GM18909 (cell line): ENCODE results near the gene SNRPN.
A peak's percentile ranks its signal among the peaks of the same experiment; 100 is the strongest.
"Not testable (repeated sequence)": the region's sequence is repeated elsewhere in the genome, so short reads cannot be mapped to it uniquely, and the experiment has no call there.

Source experiments
- ATAC-seq: cut with Tn5 transposase; IDR thresholded peaks from one replicate; pipeline ENCODE4 v1.9.1; 2021; ENCODE audit warnings: mild to moderate bottlenecking; ENCODE audit not compliant: unreplicated experiment, poor library complexity

Gene SNRPN

DNA sequence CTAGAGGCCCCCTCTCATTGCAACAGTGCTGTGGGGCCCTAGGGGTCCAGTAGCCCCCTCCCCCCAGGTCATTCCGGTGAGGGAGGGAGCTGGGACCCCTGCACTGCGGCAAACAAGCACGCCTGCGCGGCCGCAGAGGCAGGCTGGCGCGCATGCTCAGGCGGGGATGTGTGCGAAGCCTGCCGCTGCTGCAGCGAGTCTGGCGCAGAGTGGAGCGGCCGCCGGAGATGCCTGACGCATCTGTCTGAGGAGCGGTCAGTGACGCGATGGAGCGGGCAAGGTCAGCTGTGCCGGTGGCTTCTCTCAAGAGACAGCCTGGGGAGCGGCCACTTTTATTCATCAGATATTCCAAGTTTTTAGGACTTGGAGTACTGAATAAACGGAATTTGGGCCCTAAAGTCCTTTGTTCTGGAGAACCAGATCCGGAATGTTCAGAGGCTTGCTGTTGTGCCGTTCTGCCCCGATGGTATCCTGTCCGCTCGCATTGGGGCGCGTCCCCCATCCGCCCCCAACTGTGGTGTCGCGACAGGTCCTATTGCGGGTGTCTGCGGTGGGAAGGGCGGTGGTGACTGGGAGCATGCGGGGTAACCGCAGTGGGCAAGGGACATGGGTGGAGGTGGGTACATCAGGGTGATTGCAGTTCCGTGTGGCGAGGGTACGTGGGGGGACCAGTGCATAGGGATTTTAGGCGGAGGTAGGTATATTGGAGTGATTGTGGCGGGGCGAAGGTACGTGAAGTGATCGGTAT lies at the start of gene SNRPN, which contains the start of gene SNURF:
Gene SNRPN (plus strand): TSS at position 205 of the 748 bp plus-strand sequence. CDS start 19,467 bp downstream, outside the sequence.
Gene SNURF (plus strand): TSS at position 205 of the 748 bp plus-strand sequence. CDS start 62 bp downstream, at position 267.
- peak; percentile 63 for ATAC-seq

DNA sequence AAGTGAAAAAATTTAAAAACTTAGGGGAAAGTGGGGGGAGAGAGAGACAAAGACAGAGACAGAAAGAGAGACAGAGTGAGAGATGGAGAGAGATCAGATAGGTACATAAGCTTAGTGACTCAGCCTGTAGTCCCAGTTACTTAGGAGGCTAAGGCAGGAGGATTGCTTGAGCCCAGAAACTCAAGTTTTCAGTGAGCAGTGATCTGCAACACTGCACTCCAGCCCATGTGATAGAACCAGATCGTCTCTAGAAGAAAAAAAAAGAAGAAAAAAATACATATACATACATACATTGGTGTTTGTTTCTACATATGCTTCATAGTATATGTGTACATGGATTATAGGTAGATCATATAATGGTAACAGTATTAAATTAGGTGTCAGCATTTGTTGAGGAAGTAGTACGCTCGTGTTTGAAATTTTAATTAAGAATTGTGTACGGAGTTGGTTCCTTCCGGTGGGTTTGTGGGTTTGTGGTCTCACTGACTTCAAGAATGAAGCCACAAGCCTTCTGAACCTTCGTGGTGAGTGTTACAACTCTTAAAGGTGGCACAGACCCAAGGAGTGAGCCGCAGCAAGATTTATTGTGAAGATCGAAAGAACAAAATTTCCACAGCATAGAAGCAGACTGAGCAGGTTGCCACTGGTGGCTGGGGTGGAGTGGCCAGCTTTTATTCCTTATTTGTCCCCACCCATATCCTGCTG lies 38.3 kb upstream of the SNRPN start:
- ATAC-seq = no peak

- ATAC-seq = no peak
Observed at GRCh38 chr15:24917431-24917830, 37.4 kb upstream of the SNRPN start.

DNA sequence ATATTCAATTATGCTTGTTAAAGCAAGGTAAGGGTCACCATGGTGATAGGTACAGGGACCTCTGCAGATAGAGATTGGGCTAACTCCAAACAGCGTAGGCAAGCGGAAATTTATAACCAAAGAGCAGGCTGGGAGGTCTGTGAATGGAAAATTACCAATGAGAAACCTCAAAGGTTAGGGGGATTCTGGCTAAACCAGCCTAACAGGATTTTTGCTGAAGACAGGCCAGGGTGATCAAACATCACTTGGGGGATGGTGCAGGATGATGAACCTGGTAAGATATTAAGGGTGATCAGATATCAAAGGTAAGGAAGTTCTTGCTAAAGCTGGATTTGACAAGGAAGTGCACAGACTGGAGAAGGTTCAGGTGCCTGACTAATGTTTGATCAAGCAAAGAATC lies 35.3 kb upstream of the SNRPN start:
- no peak for ATAC-seq

DNA sequence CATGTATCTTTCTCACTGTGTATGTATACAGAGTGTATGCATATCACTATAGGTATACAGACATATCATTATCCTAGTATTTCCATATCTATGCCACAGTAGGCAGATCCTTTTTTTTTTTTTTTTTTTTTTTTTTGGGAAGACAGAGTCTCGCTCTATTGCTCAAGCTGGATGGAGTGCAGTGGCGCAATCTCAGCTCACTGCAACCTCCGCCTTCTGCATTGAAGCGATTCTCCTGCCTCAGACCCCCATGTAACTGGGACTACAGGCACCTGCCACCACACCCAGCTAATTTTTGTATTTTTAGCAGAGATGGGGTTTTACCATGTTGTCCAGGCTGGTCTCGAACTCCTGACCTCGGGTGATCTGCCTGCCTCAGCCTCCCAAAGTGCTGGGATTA lies 32.0 kb upstream of the SNRPN start:
- ATAC-seq = not testable (repeated sequence)

GRCh38 chr15:24924153-24924552 lies 30.6 kb upstream of the SNRPN start:
- no peak for ATAC-seq

- ATAC-seq = no peak
Observed at GRCh38 chr15:24924621-24925020, 30.2 kb upstream of the SNRPN start.

DNA sequence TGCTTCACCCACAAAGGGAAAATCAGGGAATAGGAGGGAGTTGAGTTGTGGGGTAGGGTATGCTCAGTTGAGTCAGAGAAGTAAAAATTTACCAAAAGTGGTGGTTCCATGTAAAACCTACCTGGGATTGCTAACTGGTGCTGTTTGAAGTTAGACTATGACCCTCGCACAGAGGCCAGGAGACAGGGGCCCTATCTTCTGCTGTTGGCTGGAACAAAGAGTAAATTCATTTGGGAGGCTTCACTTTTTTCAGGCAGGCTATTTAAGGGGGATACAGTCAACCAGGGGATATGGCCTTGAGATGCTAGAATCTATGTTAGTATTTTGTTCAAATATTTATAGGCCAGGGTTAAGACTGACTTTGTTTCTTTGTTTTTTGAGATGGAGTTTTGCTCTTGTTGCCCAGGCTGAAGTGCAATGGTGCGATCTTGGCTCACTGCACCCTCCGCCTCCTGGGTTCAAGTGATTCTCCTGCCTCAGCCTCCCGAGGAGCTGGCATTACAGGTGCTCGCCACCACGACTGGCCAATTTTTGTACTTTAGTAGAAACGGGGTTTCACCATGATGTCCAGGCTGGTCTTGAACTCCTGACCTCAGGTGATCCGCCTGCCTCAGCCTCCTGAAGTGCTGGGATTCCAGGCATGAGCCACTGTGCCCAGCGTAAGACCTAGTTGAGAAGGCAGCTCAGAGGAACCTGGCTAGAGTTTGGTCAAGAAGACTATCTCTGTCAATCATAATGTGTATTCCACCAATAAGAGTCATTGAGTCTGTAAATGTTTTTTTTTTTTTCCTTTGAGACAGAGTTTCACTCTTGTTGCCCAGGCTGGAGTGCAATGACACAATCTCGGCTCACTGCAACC lies 22.7 kb upstream of the SNRPN start:
- not testable (repeated sequence) for ATAC-seq

DNA sequence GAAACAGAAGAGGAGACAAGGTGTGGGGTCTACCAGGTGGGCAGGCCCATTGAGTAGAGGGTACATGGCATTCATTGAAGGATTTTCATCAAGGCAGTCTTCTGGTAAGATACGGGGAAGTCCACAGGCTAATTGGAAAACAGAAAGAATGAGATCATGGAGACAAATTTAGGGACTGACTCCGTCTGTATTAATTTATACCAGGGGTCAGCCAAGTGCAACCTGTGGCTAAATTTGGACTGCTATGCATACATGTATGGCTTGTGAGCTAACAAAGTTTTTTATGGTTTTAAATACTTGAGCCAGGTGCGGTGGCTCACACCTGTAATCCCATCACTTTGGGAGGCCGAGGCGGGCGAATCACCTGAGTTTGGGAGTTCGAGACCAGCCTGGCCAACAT lies 21.1 kb upstream of the SNRPN start:
- no peak for ATAC-seq

- ATAC-seq = not testable (repeated sequence)
Observed at GRCh38 chr15:24938224-24938623, 16.6 kb upstream of the SNRPN start.

DNA sequence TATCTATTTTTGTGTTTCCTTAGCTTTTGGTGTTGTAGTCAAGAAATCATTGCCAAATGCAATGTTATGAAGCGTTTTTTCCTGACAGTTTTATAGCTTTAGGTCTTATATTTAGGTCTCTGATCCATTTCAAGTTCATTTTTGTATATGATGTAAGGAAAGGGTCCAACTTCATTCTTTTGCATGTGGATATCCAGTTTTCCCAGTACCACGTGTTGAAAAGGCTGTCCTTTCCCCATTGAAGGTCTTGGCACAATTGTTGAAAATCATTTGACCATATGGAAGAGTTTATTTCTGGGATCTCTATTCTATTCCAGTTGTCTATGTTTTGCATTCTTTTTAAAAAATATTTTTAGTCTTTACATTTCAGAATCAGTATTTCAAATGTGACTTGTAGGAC lies 14.6 kb upstream of the SNRPN start:
- ATAC-seq = no peak

DNA sequence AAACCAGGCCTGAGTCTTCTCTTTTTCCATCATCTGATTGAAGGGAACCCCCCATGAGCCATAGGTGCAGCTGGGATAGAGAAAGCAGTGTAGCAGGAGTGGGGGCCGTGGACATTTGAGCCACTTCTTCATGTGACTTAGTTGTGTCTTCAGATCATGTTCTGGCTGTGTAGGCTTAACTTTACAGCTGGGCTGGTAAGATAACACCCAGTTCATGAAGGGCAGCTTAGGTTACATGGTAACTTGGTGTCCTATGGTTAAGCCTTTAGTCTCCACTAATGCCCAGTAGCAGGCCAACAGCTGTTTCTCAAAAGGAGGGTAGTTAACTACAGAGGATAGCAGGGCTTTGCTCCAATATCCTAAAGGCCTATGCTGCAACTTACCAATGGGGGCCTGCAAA lies 11.4 kb upstream of the SNRPN start:
- ATAC-seq = no peak

DNA sequence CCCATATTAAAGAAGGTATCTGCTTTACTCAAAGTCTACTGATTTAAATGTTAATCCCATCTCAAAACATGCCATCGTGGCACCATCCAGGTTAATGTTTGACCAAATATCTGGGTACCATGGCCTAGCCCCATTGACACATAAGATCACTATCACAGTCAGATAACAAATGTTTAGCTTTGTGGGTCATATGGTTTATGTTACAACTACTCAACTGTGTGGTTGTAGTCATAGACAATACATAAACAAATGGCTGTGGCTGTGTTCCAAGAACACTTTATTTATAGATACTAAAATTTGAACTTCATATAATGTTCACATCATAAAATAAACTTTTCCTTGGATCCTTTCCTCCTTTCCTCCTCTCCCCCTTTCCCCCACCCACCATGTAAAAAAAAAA lies 9.8 kb upstream of the SNRPN start:
- no peak for ATAC-seq

DNA sequence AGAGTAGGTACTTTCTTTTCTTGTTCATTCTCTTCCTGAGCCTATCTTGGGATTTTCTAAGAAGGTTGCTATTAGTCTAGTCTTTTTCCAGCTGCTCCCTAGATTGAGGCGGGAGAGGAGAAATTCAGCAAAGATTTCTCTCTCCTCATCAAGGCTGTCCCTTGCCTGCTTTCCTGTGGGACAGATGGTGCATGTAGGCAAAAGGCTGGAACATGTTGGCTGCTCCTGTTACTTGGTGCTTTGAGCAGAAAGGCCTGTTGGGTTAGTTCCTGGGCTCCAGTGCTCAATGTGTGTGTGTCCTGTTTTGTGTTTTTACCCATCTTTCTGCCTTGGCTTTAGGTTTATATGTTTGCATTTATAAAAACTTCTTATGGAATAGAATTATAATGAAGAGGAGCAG lies 9.1 kb upstream of the SNRPN start:
- no peak for ATAC-seq

GRCh38 chr15:24948495-24948894 lies 6.3 kb upstream of the SNRPN start:
- no peak for ATAC-seq

DNA sequence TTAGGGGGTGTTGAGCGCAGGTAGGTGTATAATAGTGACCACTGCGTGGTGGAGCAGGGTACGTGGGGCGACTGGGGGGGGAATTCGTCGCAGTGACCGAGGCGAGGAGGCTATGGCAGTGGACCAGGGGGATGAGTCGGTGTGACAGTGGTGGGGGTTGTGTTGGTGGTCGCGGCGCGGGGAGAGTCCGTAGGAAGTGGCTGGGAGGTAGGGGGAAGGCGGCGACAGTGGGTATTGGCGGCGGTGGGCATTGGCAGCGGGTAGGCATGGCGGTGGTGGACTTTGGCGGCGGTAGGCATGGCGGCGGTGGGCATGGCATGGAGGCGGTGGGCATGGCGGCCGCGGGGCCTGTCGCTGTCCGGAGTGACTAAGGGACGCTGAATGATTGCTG lies 739 bp downstream of the SNRPN start:
- no peak for ATAC-seq

GRCh38 chr15:24956111-24956838 lies 1.5 kb downstream of the SNRPN start:
- peak; percentile 83 for ATAC-seq

GRCh38 chr15:24957691-24958090 lies 2.9 kb downstream of the SNRPN start:
- no peak for ATAC-seq

GRCh38 chr15:24961967-24962366 lies 7.2 kb downstream of the SNRPN start:
- no peak for ATAC-seq

- no peak for ATAC-seq
Observed at GRCh38 chr15:24962880-24963279, 8.1 kb downstream of the SNRPN start.
